GM19240 (cell line): ENCODE data around the gene CLDND2.

Experiments used
- DNase-seq: peaks from one replicate; pipeline ENCODE4 v3.0.0; 2011; ENCODE audit warnings: low spot score; ENCODE audit not compliant: insufficient read length

The CLDND2 gene

GRCh38 chr19:51382004-51382403 is 13.2 kb upstream of the CLDND2 start:
- DNase-seq = no peak

- DNase-seq = no peak
Observed at GRCh38 chr19:51380379-51380778, 11.6 kb upstream of the CLDND2 start.

DNA sequence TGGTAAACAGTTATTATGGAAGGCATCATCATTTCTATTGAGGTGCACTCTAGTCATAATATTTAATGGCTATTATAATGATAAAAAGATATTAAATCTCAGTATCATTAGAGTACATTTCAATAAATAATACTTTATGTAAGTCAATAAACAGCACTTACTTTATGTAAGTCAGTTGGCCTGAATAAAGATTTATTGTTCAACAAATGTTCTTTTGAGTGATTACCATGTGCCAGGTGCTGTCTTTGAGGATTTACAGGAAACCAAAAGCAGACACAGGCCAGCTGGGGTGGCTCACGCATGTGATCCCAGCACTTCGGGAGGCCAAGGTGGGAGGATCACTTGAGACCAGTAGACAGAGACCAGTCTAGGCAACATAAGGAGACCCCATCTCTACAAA is 8.6 kb upstream of the CLDND2 start:
- no peak for DNase-seq

GRCh38 chr19:51375504-51376221 is 6.9 kb upstream of the CLDND2 start:
- DNase-seq = peak; percentile 41

DNA sequence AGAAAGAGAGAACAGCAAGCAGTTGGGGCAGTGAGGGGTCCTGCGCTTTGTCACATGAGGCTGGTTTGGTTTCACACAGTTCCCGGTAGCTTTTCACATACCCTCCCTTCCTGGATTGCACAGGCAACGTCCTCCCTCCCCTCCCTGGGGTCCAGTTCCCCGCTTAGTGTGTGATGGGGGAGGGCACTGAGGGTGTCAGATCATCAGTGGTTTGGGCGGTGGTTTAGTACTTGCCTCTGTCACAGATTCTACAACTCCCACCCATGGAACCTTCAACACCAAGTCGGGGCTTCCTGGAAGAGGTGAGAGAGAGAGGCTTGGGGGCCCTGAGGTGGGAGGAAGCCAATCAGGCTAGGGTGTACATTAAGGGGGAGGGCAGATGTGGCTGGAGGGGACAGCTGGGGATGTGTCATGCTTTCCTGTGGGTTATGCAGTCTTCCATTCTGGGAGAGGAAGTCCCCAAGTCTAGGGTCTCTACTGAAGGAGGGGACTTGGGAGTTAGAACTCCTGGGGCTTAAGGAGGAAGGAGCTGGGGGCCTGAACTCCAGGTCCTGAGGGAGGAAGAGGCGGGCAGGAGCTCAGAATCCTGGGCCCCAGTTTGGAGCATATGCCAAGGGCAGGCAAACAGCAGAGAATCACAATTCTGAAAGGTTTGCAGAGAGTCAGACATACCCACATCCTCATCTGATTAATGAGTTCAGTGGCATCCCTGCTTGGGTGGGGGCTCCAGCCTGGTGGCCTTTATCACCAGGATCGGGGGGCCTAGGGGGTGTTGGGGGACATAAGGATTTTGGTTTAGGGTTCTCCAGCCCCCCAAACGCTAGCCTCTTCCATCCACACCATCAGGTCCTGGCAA is 4.1 kb upstream of the CLDND2 start, which contains the start of gene NKG7:
Gene NKG7 (minus strand): TSS at position 6 of the 856 bp plus-strand sequence. CDS start 119 bp downstream, outside the sequence.
- peak; percentile 26 for DNase-seq

DNA sequence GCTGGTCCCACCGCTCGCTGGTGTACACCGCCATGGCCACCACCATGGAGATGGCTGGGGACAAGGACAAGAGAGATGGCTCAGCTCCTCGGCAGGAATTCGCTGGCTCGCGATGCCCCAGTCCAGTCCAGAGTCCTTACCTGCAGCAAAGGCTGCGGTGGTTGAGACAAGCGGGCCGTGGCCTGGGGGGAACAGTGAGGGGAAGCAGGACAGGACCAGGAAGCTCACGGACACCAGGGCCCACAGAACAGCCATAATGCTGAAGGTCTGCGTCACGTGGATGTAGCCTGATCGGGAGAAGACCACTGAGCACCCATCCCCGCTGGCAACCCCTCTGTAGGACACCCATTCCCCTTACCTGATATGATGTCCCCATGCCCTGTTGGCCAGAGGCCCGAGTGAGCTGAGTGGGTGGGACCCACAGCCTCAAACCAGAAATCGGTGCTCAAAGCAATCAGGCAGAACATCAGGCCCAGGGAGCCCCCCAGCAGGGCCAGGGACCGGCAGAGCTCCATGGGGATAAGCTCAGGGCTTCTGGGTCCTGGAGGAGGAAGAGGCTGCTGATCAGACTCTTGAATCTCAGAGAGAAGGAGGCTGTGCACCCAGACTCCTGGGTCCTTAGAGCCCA is 3.3 kb upstream of the CLDND2 start:
- no peak for DNase-seq

- no peak for DNase-seq
Observed at GRCh38 chr19:51371186-51371690, 2.4 kb upstream of the CLDND2 start.

DNA sequence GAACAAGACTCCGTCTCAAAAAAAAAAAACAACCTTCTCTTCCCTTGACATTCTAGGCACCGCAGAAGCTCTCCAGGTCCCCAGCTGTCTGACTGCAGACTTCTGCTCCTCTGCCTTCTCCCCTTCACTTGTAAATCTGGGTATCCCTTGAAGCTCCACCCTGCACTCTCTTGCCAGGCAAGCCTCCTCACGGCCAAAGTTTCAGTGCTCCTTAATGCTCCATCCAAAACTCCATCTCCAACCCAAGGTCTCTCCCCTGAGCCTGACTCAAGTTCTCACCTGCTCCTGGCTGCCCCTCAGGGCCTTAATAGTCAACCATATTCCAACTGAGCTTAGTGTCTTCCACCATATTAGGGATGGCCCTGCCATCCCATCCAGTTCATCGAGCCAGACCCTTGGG is 1.4 kb upstream of the CLDND2 start:
- DNase-seq = no peak

DNA sequence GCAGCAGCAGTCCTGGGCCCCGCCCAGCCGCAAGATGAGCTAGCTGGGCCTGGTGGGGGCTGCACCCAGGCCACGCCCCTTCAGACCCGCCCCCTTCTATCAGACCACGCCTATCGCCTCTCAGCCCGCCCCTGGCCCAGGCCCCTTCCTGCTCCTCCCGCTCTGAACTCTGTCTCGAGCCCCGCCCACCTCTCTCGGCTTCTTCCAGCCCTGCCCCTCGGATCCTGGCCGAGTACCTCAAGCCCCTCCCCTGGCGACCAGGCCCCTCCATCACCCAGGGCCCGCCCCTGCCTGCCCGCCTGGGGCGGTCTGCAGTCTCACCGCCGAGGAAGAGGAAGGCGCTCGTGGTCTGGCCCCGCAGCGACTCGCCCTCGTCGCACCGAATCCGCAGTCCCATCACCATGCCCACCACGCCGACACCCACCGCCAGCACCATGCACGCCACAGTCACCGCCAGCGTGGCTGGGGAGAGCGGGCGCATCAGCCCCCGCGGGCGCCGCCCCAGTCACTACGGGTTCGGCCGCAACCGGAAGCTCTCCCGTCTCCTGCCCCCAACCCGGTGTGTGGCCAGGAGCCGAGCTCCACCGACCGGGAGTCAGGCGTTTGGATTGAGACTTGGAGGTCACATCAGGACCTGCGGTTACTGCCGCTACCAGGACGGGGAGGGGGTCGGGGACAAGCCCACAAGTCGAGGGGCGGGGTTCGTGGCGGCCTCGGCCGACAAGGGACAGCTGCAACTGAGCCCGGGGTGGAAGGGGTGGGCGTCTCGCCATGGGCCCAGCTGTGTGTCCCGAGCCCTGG is 1.0 kb downstream of the CLDND2 start:
- DNase-seq = peak; percentile 87

DNA sequence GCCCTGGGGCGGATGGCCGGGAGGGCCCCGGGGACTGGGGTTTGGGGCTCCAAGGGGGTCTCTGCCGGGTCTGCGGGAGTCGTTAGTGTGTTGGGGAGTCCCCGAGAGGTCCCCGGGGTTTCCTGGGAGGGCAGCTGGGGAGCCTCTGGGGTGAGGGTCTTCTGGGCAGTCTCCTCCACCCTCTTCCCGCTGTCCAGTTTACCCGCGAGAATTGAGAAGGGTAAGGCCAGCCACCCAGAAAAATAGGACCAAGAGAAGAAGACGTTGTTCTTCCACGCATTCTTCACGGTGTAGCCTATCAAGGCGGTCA is 1.6 kb downstream of the CLDND2 start:
- DNase-seq = no peak

DNA sequence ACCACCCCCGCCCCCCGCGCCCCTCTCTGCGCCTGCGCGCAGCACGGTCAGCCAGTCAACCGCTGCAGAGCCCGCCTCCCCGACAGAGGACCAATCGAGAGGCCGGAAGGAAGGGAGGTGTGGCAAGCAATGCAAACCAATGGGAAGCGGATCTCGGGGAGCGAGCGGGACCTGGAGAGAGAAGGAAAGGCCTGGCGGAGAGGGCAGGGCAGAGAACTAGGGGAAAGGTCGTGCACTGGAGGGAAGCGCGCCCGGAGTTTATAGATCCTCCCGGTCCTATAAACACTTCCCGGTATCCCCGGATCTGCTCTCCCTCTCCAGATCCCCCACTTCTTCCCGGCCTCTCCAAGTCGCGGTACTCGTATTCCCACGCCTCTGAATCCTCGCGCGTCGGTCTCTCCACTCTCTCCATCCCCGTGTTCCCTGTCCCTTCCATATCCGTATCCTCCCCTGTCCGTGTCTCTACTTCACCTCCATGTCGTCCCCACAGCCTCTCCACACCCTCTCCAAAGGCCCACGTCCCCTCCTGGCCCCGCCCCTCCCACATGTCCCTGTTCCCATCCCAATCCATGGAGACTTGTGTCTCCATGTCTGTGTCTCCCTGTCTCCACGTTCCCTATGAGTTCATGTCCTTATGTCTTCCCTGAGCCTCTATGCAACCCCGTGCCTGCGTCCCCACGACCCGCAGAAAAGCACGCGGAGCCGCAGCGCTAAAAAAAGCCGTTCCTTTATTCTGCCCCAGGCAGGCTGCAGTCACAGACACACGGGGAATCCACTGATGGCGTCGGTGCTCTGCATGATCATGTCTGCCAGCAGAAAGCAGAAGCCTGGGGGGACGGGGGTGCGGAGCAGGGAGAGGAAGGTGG is 2.2 kb downstream of the CLDND2 start:
- DNase-seq = peak; percentile 90

DNA sequence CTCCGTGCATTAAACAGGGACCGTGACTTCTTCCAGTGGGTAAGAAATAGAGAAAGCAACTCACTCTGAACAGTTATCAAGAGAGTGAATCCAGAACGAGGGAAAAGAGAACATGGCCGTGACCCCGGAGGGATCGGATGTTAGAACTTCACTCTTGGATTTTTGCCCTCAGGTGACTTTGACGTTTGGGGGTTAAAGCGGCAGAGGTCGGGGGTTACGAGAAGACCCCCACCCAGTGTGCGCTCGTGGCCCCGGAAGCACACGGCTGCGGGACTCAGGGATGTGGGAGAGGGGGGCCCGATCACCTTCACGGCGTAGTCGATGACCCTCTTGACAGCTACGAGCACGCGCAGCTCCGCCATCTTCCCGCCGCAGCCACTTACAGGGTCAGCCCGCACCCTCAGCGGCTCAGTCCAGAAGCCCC is 2.8 kb downstream of the CLDND2 start, which contains the start of gene ETFB:
Gene ETFB (minus strand): TSS at position 424 of the 424 bp plus-strand sequence. CDS start 62 bp downstream, at position 362.
- DNase-seq = no peak

- DNase-seq = no peak
Observed at GRCh38 chr19:51365211-51365964, 3.4 kb downstream of the CLDND2 start.

GRCh38 chr19:51364200-51365106 is 4.3 kb downstream of the CLDND2 start:
- DNase-seq = no peak

DNA sequence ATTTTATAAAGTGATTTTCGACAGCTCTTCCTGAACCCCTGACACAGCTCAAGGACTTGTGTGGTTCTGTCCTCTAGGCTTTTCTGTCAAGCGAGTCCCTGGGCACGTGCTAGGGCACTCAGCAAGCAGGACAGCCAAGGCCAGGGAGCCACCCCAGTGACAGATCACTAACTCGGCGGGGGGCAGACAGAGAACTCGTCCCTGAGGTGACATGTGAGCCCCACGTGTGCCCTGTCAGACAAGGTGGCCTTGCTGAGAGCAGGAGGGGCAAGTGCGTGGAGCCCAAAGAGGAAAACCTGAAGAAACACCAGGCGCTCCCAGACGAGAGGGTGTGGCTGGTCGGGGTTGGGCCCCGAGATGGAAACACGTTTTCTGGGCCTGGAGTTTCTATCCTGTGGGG is 7.6 kb downstream of the CLDND2 start:
- no peak for DNase-seq

- DNase-seq = no peak
Observed at GRCh38 chr19:51359294-51359693, 9.5 kb downstream of the CLDND2 start.

GRCh38 chr19:51357952-51358351 is 10.9 kb downstream of the CLDND2 start:
- DNase-seq = no peak

- DNase-seq = no peak
Observed at GRCh38 chr19:51356159-51356801, 12.5 kb downstream of the CLDND2 start.
